Caco-2 (cell line): ENCODE data around the gene CCDC122. TPM values are rescaled to one million over a fixed set of nuclear protein-coding genes. Genes with fewer than 3 reads are reported as not detected.

Experiments
- BruUV-seq: library from RNA; stranded (reverse); fragments of 400-500 nt; replicated peaks from 2 replicates; lab custom pipeline; 2021; lab: Mats Ljungman, UMichigan
- CTCF ChIA-PET: fragments of 300-600 bp; sonication (Branson Sonifier 250); formaldehyde crosslinking; loops from one replicate; lab custom pipeline; 2022; ENCODE audit warnings: antibody characterized with exemption; lab: Charles Lee
- POLR2A ChIA-PET: fragments of 300-600 bp; sonication (Branson Sonifier 250); formaldehyde crosslinking; loops from one replicate; lab custom pipeline; 2022; ENCODE audit warnings: antibody characterized with exemption; lab: Charles Lee
- DNase-seq, 2 experiments: peaks; one replicate each; pipeline versions ENCODE4 v3.0.0 to v3.0.0-alpha.2; 2020 to 2022
- H3K27me3 ChIP-seq: replicated peaks from 2 replicates; pipeline ENCODE4 v1.6.0; 2011; ENCODE audit warnings: low read length; ENCODE audit not compliant: control insufficient read depth, insufficient read depth
- H3K36me3 ChIP-seq: 2 replicates; pipeline ENCODE4 v1.5.1; 2011; ENCODE audit warnings: low read length; ENCODE audit not compliant: control insufficient read depth, insufficient read depth
- H3K4me1 ChIP-seq: fragments of 250-450 bp; sonication (Bioruptor Pico); 2 replicates; pipeline ENCODE4 v1.5.1; 2020; ENCODE audit warnings: mild to moderate bottlenecking
- H3K4me3 ChIP-seq: 2 replicates; pipeline ENCODE4 v1.5.1; 2011; ENCODE audit warnings: low read depth, mild to moderate bottlenecking, control low read depth, low read length
- H3K9me3 ChIP-seq: fragments of 250-450 bp; sonication (Bioruptor Pico); 2 replicates; pipeline ENCODE4 v1.5.1; 2020; ENCODE audit warnings: mild to moderate bottlenecking, moderate library complexity
- H3K27ac Mint-ChIP-seq: one replicate; pipeline ENCODE4 v1.8.0; 2022; ENCODE audit warnings: mixed read lengths; ENCODE audit not compliant: unreplicated experiment
- H3K27me3 Mint-ChIP-seq: one replicate; pipeline ENCODE4 v1.8.0; 2022; ENCODE audit warnings: mixed read lengths; ENCODE audit not compliant: insufficient read depth, unreplicated experiment
- H3K36me3 Mint-ChIP-seq: one replicate; pipeline ENCODE4 v1.8.0; 2022; ENCODE audit warnings: mild to moderate bottlenecking, mixed read lengths; ENCODE audit not compliant: insufficient read depth, unreplicated experiment
- H3K4me1 Mint-ChIP-seq: one replicate; pipeline ENCODE4 v1.8.0; 2022; ENCODE audit warnings: low read depth, mixed read lengths; ENCODE audit not compliant: unreplicated experiment
- H3K4me3 Mint-ChIP-seq: one replicate; pipeline ENCODE4 v1.8.0; 2022; ENCODE audit warnings: mild to moderate bottlenecking, moderate library complexity, mixed read lengths; ENCODE audit not compliant: unreplicated experiment
- H3K9me3 Mint-ChIP-seq: one replicate; pipeline ENCODE4 v1.8.0; 2022; ENCODE audit warnings: mixed read lengths; ENCODE audit not compliant: unreplicated experiment
- CTCF ChIP-seq, 2 experiments: fragments of 200-600 bp in 1 of 2; IDR thresholded peaks; 1 replicate in 1 of 2; 2 replicates in 1 of 2; pipeline versions ENCODE4 v1.5.1 to v1.8.0; 2011 to 2022; ENCODE audit warnings: antibody characterized with exemption in 1 of 2, control low read depth in 1 of 2, inconsistent platforms in 1 of 2, low read depth in 1 of 2, low read length in 1 of 2, mild to moderate bottlenecking in 1 of 2, moderate library complexity in 1 of 2; ENCODE audit not compliant: insufficient read depth in 1 of 2, severe bottlenecking in 1 of 2, unreplicated experiment in 1 of 2
- intact Hi-C: fragments of 100-400 bp; cut with micrococcal nuclease; formaldehyde crosslinking; loops from one replicate; pipeline ENCODE4 v1.10.0; 2022; ENCODE audit not compliant: unreplicated experiment
- total RNA-seq: library from RNA; stranded (reverse); gene quantifications from 2 replicates; pipeline ENCODE4 v1.2.3, GENCODE V29; 2022

Gene CCDC122
- total RNA-seq, 1 experiment from 2014 or later, result 15.6 TPM

GRCh38 chr13:43883631-43884030 is 4.1 kb upstream of the CCDC122 start:
- peaks cover under 1% of the 10 kb centered on the region for H3K4me1 Mint-ChIP-seq
- no peak for TF ChIP-seq CTCF (IDR thresholded peaks at IDR 0.05; ENCODE audit: insufficient read depth in 1 of 2, low read depth in 1 of 2, low read length in 1 of 2, severe bottlenecking in 1 of 2, unreplicated experiment in 1 of 2)
- Histone ChIP-seq H3K9me3 (no peaks in the 10 kb centered on the region), H3K27me3 (no peaks in the 10 kb centered on the region), H3K4me3 (no peak overlapping the region), H3K4me1 (no peaks in the 10 kb centered on the region), H3K36me3 (no peaks in the 10 kb centered on the region; the same call in 1 of the 2 replicates)
- DNase-seq, result no peak
- POLR2A ChIA-PET, result no interaction called here
- no peaks in the 10 kb centered on the region for H3K9me3 Mint-ChIP-seq
- intact Hi-C loops, result no loop called here
- no peak overlapping the region for H3K27ac Mint-ChIP-seq
- CTCF ChIA-PET, result no interaction called here
- H3K4me3 Mint-ChIP-seq, result no peak overlapping the region
- H3K36me3 Mint-ChIP-seq, result peaks cover 9% of the 10 kb centered on the region
- no TSS peak for BruUV-seq
- H3K27me3 Mint-ChIP-seq, result no peaks in the 10 kb centered on the region

GRCh38 chr13:43881580-43881979 is 2.0 kb upstream of the CCDC122 start:
- Mint-ChIP-seq H3K27me3 (no peaks in the 10 kb centered on the region), H3K4me1 (peaks cover 13% of the 10 kb centered on the region), H3K4me3 (peak overlapping the region; percentile 96), H3K36me3 (peaks cover 9% of the 10 kb centered on the region), H3K9me3 (no peaks in the 10 kb centered on the region), H3K27ac (no peak overlapping the region)
- H3K36me3 ChIP-seq, result no peaks in the 10 kb centered on the region; the same call in 1 of the 2 replicates
- DNase-seq, result no peak
- no peaks in the 10 kb centered on the region for H3K27me3 ChIP-seq
- H3K4me3 ChIP-seq, result no peak overlapping the region
- no peaks in the 10 kb centered on the region for H3K9me3 ChIP-seq
- H3K4me1 ChIP-seq, result 0 out of 2 replicates have a peak, but pooled peaks cover 5% of the 10 kb centered on the region
- CTCF ChIA-PET, result no interaction called here
- POLR2A ChIA-PET, result no interaction called here
- intact Hi-C loops, result no loop called here
- BruUV-seq, result no TSS peak
- no peak for TF ChIP-seq CTCF (IDR thresholded peaks at IDR 0.05; ENCODE audit: insufficient read depth in 1 of 2, low read depth in 1 of 2, low read length in 1 of 2, severe bottlenecking in 1 of 2, unreplicated experiment in 1 of 2)

- no peaks in the 10 kb centered on the region; the same call in 1 of the 2 replicates for H3K36me3 ChIP-seq
- no peak overlapping the region for H3K4me3 ChIP-seq
- no peaks in the 10 kb centered on the region for H3K9me3 ChIP-seq
- peaks cover 9% of the 10 kb centered on the region for H3K36me3 Mint-ChIP-seq
- no peaks in the 10 kb centered on the region for H3K27me3 ChIP-seq
- no peak for DNase-seq
- no peaks in the 10 kb centered on the region for H3K9me3 Mint-ChIP-seq
- BruUV-seq, result no TSS peak
- peak overlapping the region; percentile 96 for H3K4me3 Mint-ChIP-seq
- no peak for TF ChIP-seq CTCF (IDR thresholded peaks at IDR 0.05; ENCODE audit: insufficient read depth in 1 of 2, low read depth in 1 of 2, low read length in 1 of 2, severe bottlenecking in 1 of 2, unreplicated experiment in 1 of 2)
- no peaks in the 10 kb centered on the region for H3K27me3 Mint-ChIP-seq
- CTCF ChIA-PET, result interaction anchor here (2.7 kb wide), 1 partner anchor 14 kb away, joined by 6 read pairs; no protein-coding TSS in a partner anchor
- POLR2A ChIA-PET, result no interaction called here
- peaks cover 13% of the 10 kb centered on the region for H3K4me1 Mint-ChIP-seq
- no peak overlapping the region for H3K27ac Mint-ChIP-seq
- intact Hi-C loops, result no loop called here
- 0 out of 2 replicates have a peak, but pooled peaks cover 5% of the 10 kb centered on the region for H3K4me1 ChIP-seq
Measured at GRCh38 chr13:43880926-43881325, 1.4 kb upstream of the CCDC122 start.
